ENCODE measurements around the gene ACSBG1.

Gene ACSBG1

GRCh38 chr15:78216276-78217104 lies 17.9 kb downstream of the ACSBG1 start:
- no peak for DNase-seq

GRCh38 chr15:78213956-78214355 lies 20.4 kb downstream of the ACSBG1 start:
- DNase-seq = no peak

GRCh38 chr15:78213425-78213750 lies 21.0 kb downstream of the ACSBG1 start:
- DNase-seq = no peak

GRCh38 chr15:78212546-78213424 lies 21.6 kb downstream of the ACSBG1 start:
- no peak for DNase-seq

GRCh38 chr15:78212008-78212407 lies 22.4 kb downstream of the ACSBG1 start:
- DNase-seq = no peak

GRCh38 chr15:78211189-78211921 lies 23.0 kb downstream of the ACSBG1 start:
- DNase-seq = no peak

- DNase-seq = no peak
These were observed 24.0 kb downstream of the ACSBG1 start for GRCh38 chr15:78210349-78210717.

- no peak for DNase-seq
These were observed 24.6 kb downstream of the ACSBG1 start for GRCh38 chr15:78209646-78210348.

GRCh38 chr15:78208887-78209645 lies 25.3 kb downstream of the ACSBG1 start:
- no peak for DNase-seq

- DNase-seq = no peak
These were observed 26.0 kb downstream of the ACSBG1 start for GRCh38 chr15:78208341-78208844.

- DNase-seq = no peak
These were observed 26.6 kb downstream of the ACSBG1 start for GRCh38 chr15:78207641-78208340.

GRCh38 chr15:78207110-78207458 lies 27.3 kb downstream of the ACSBG1 start:
- no peak for DNase-seq

- DNase-seq = no peak
These were observed 27.8 kb downstream of the ACSBG1 start for GRCh38 chr15:78206326-78207109.

GRCh38 chr15:78205856-78206255 lies 28.5 kb downstream of the ACSBG1 start:
- no peak for DNase-seq

- no peak for DNase-seq
These were observed 29.0 kb downstream of the ACSBG1 start for GRCh38 chr15:78205337-78205736.

- no peak for DNase-seq
These were observed 29.7 kb downstream of the ACSBG1 start for GRCh38 chr15:78204351-78205309.

- DNase-seq = no peak
These were observed 30.8 kb downstream of the ACSBG1 start for GRCh38 chr15:78203346-78204225.

Measured in KG1 (cell line).